HL-60 (cell line): ENCODE results near the gene KCNMA1.

ENCODE experiments used
- DNase-seq, 2 experiments: peaks; one replicate each; pipeline ENCODE4 v3.0.0-alpha.2; 2010 to 2020; ENCODE audit warnings: low read depth in 1 of 2, low spot score in 1 of 2
- H3K27ac ChIP-seq: fragments of 250-450 bp; sonication (Bioruptor Pico); replicated peaks from 2 replicates; pipeline ENCODE4 v1.5.1; 2020; ENCODE audit warnings: mild to moderate bottlenecking, moderate library complexity
- H3K27me3 ChIP-seq: fragments of 250-450 bp; sonication (Bioruptor Pico); 2 replicates; pipeline ENCODE4 v1.5.1; 2021; ENCODE audit warnings: mild to moderate bottlenecking, moderate library complexity; ENCODE audit not compliant: insufficient read depth, poor library complexity, severe bottlenecking
- H3K4me3 ChIP-seq: replicated peaks from 2 replicates; pipeline ENCODE4 v1.5.1; 2011; ENCODE audit warnings: mild to moderate bottlenecking, control low read depth, low read length; ENCODE audit not compliant: insufficient read depth
- GABPA ChIP-seq: IDR thresholded peaks from 2 replicates; pipeline ENCODE4 v1.6.1; 2012; ENCODE audit warnings: low read depth
- POLR2AphosphoS5 ChIP-seq: IDR thresholded peaks from 2 replicates; pipeline ENCODE4 v1.6.1; 2012; ENCODE audit warnings: low read depth
- SPI1 ChIP-seq: IDR thresholded peaks from 2 replicates; pipeline ENCODE4 v1.6.1; 2012; ENCODE audit warnings: low read depth, mild to moderate bottlenecking, borderline replicate concordance
- TF ChIP-seq, protein P1 (sequence below): IDR thresholded peaks from 2 replicates; pipeline ENCODE4 v1.6.1; 2012; ENCODE audit warnings: low read depth; ENCODE audit not compliant: insufficient replicate concordance
- TF ChIP-seq, protein P2 (sequence below): IDR thresholded peaks from one replicate; pipeline ENCODE4 v1.5.1; 2011; ENCODE audit warnings: low read length, control low read depth, inconsistent platforms; ENCODE audit not compliant: insufficient read depth

KCNMA1 gene

DNA sequence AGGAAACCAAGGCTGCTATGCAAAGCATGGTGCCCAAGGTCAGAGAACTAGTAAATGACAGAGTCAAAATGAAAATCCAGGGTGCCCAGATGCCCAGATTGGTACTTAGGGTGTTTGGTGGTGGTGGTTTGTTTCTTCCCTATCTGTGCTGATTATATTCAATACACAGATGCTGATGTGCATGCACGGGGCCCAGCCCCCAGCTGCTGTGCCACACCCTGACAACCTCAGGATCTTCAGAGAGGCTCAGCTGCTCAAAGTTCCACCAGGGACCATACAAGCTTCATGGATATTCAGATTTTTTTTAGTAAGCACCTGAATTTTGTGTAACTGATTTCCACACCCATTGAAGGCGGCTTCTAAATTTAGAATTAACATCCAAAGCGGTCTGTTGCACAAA is 75.6 kb downstream of the KCNMA1 start:
- Histone ChIP-seq H3K27ac (no peak overlapping the region), H3K27me3 (no peaks in the 10 kb centered on the region), H3K4me3 (no peak overlapping the region)
- no peak for TF ChIP-seq SPI1
- TF ChIP-seq, protein P1, sequence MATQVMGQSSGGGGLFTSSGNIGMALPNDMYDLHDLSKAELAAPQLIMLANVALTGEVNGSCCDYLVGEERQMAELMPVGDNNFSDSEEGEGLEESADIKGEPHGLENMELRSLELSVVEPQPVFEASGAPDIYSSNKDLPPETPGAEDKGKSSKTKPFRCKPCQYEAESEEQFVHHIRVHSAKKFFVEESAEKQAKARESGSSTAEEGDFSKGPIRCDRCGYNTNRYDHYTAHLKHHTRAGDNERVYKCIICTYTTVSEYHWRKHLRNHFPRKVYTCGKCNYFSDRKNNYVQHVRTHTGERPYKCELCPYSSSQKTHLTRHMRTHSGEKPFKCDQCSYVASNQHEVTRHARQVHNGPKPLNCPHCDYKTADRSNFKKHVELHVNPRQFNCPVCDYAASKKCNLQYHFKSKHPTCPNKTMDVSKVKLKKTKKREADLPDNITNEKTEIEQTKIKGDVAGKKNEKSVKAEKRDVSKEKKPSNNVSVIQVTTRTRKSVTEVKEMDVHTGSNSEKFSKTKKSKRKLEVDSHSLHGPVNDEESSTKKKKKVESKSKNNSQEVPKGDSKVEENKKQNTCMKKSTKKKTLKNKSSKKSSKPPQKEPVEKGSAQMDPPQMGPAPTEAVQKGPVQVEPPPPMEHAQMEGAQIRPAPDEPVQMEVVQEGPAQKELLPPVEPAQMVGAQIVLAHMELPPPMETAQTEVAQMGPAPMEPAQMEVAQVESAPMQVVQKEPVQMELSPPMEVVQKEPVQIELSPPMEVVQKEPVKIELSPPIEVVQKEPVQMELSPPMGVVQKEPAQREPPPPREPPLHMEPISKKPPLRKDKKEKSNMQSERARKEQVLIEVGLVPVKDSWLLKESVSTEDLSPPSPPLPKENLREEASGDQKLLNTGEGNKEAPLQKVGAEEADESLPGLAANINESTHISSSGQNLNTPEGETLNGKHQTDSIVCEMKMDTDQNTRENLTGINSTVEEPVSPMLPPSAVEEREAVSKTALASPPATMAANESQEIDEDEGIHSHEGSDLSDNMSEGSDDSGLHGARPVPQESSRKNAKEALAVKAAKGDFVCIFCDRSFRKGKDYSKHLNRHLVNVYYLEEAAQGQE = no peak
- no peak for TF ChIP-seq GABPA
- TF ChIP-seq, protein P2, sequence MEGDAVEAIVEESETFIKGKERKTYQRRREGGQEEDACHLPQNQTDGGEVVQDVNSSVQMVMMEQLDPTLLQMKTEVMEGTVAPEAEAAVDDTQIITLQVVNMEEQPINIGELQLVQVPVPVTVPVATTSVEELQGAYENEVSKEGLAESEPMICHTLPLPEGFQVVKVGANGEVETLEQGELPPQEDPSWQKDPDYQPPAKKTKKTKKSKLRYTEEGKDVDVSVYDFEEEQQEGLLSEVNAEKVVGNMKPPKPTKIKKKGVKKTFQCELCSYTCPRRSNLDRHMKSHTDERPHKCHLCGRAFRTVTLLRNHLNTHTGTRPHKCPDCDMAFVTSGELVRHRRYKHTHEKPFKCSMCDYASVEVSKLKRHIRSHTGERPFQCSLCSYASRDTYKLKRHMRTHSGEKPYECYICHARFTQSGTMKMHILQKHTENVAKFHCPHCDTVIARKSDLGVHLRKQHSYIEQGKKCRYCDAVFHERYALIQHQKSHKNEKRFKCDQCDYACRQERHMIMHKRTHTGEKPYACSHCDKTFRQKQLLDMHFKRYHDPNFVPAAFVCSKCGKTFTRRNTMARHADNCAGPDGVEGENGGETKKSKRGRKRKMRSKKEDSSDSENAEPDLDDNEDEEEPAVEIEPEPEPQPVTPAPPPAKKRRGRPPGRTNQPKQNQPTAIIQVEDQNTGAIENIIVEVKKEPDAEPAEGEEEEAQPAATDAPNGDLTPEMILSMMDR = no peak
- TF ChIP-seq POLR2AphosphoS5 = no peak
- DNase-seq = no peak

DNA sequence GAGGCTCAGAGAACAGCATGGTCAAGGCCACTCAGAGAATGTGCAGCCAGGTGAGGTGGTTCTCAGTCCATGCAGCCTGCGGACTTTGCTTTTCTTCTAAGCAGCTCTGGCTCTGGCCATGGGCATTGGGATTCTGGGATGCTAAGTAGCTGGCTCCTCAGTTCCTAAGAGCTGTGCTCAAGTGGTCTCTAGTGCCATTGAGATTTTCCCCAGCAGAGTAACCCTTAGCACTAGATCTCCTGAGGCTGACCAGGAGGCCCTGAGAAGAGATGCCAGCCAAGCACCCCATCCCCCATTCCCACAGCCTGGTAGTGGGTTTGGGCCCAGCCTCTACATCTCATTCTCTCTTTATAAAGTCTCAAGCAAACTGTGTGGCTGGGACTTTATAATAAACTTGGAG is 77.1 kb downstream of the KCNMA1 start:
- Histone ChIP-seq H3K4me3 (no peak overlapping the region), H3K27me3 (no peaks in the 10 kb centered on the region), H3K27ac (no peak overlapping the region)
- no peak for DNase-seq
- no peak for TF ChIP-seq POLR2AphosphoS5
- no peak for TF ChIP-seq GABPA
- TF ChIP-seq SPI1 = no peak
- TF ChIP-seq, protein P2 = no peak
- TF ChIP-seq, protein P1 = no peak

DNA sequence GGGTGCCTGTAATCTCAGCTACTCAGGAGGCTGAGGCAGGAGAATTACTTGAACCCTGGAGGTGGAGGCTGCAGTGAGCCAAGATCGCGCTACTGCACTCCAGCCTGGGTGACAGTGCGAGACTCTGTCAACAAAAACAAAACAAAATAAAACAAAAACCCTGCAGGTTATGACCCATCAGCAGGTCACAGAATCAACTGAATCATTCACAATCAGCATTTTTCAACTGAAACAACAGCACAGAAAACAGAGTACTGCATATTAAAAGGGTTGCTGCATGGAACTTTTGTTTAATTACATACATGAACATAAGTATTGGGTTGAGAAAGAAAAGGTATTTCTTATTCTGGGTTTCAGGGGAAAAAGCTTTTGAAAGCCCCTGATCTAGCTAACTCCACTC is 77.6 kb downstream of the KCNMA1 start:
- H3K27me3 ChIP-seq = no peaks in the 10 kb centered on the region
- H3K27ac ChIP-seq = no peak overlapping the region
- DNase-seq = no peak
- TF ChIP-seq, protein P2 = no peak
- TF ChIP-seq SPI1 = no peak
- TF ChIP-seq, protein P1 = no peak
- no peak for TF ChIP-seq POLR2AphosphoS5
- no peak for TF ChIP-seq GABPA
- H3K4me3 ChIP-seq = no peak overlapping the region
